HFFc6 (cell line): ENCODE measurements around the gene ATP2B2. TPM values are rescaled to one million over a fixed set of nuclear protein-coding genes. Genes with fewer than 3 reads are reported as not detected.

Experiments used
- DNase-seq: peaks from one replicate; pipeline ENCODE4 v3.0.0-alpha.2; 2018
- H3K27ac Mint-ChIP-seq: 2 replicates; pipeline ENCODE4 v1.8.0; 2020; ENCODE audit warnings: mild to moderate bottlenecking, mixed read lengths
- H3K27me3 Mint-ChIP-seq: 2 replicates; pipeline ENCODE4 v1.8.0; 2021; ENCODE audit warnings: mild to moderate bottlenecking, moderate library complexity, mixed read lengths; ENCODE audit not compliant: insufficient read depth
- H3K36me3 Mint-ChIP-seq: 2 replicates; pipeline ENCODE4 v1.8.0; 2021; ENCODE audit warnings: low read depth, mixed read lengths
- H3K4me1 Mint-ChIP-seq: 2 replicates; pipeline ENCODE4 v1.8.0; 2020; ENCODE audit warnings: low read depth, mixed read lengths
- H3K4me3 Mint-ChIP-seq: 2 replicates; pipeline ENCODE4 v1.8.0; 2020; ENCODE audit warnings: mild to moderate bottlenecking, moderate library complexity, mixed read lengths
- H3K9me3 Mint-ChIP-seq: 2 replicates; pipeline ENCODE4 v1.8.0; 2020; ENCODE audit warnings: mild to moderate bottlenecking, mixed read lengths
- CTCF ChIP-seq: fragments of 200-600 bp; sonication (generic); IDR thresholded peaks from 2 replicates; pipeline ENCODE4 v1.5.0; 2021; ENCODE audit warnings: antibody characterized with exemption, mild to moderate bottlenecking
- total RNA-seq, 6 experiments: library from RNA; stranded (reverse); fragmentation: NEBNext Ultra II Directional; extraction: Animal tissue kit (Norgen Biotek cat#: 25700); gene quantifications; 2 replicates in 1 of 6; 3 replicates in 5 of 6; pipeline ENCODE4 v1.2.3, GENCODE V29; 2021

The ATP2B2 gene
- total RNA-seq, 6 experiments from 2014 or later: not detected

GRCh38 chr3:10317961-10318350, 187.4 kb downstream of the ATP2B2 start:
- no peak for DNase-seq
- peaks cover 31% of the 10 kb centered on the region for H3K4me1 Mint-ChIP-seq
- peaks cover 30% of the 10 kb centered on the region for H3K36me3 Mint-ChIP-seq
- H3K27ac Mint-ChIP-seq: no peak overlapping the region
- H3K4me3 Mint-ChIP-seq: no peak overlapping the region; the same call in 1 of the 2 replicates
- no peak for TF ChIP-seq CTCF
- H3K27me3 Mint-ChIP-seq: peaks cover 3% of the 10 kb centered on the region
- no peaks in the 10 kb centered on the region for H3K9me3 Mint-ChIP-seq

GRCh38 chr3:10317311-10317960, 187.9 kb downstream of the ATP2B2 start:
- no peak for DNase-seq
- Mint-ChIP-seq H3K9me3 (no peaks in the 10 kb centered on the region), H3K36me3 (peaks cover 35% of the 10 kb centered on the region), H3K4me3 (no peak overlapping the region), H3K4me1 (peaks cover 36% of the 10 kb centered on the region), H3K27ac (no peak overlapping the region), H3K27me3 (peaks cover 3% of the 10 kb centered on the region)
- TF ChIP-seq CTCF: no peak

GRCh38 chr3:10315771-10316344, 189.5 kb downstream of the ATP2B2 start:
- H3K36me3 Mint-ChIP-seq: peaks cover 48% of the 10 kb centered on the region
- no peaks in the 10 kb centered on the region for H3K9me3 Mint-ChIP-seq
- peaks cover 52% of the 10 kb centered on the region for H3K4me1 Mint-ChIP-seq
- H3K4me3 Mint-ChIP-seq: no peak overlapping the region
- H3K27me3 Mint-ChIP-seq: no peaks in the 10 kb centered on the region; the same call in none of the 2 replicates
- TF ChIP-seq CTCF: no peak
- H3K27ac Mint-ChIP-seq: no peak overlapping the region
- no peak for DNase-seq

- no peak for TF ChIP-seq CTCF
- peaks cover 59% of the 10 kb centered on the region for H3K4me1 Mint-ChIP-seq
- no peak overlapping the region for H3K4me3 Mint-ChIP-seq
- H3K27me3 Mint-ChIP-seq: no peaks in the 10 kb centered on the region; the same call in none of the 2 replicates
- H3K9me3 Mint-ChIP-seq: no peaks in the 10 kb centered on the region
- no peak overlapping the region for H3K27ac Mint-ChIP-seq
- no peak for DNase-seq
- H3K36me3 Mint-ChIP-seq: peaks cover 48% of the 10 kb centered on the region
Observed at GRCh38 chr3:10315101-10315500, 190.3 kb downstream of the ATP2B2 start.

- H3K9me3 Mint-ChIP-seq: no peaks in the 10 kb centered on the region
- H3K36me3 Mint-ChIP-seq: peaks cover 62% of the 10 kb centered on the region
- H3K27me3 Mint-ChIP-seq: no peaks in the 10 kb centered on the region; the same call in none of the 2 replicates
- no peak overlapping the region; the same call in 1 of the 2 replicates for H3K4me3 Mint-ChIP-seq
- no peak for DNase-seq
- TF ChIP-seq CTCF: no peak
- no peak overlapping the region for H3K27ac Mint-ChIP-seq
- peaks cover 52% of the 10 kb centered on the region for H3K4me1 Mint-ChIP-seq
Observed at GRCh38 chr3:10312861-10313260, 192.5 kb downstream of the ATP2B2 start.
